Osteoblast (primary cell): ENCODE measurements around the gene SKA1. TPM values are rescaled to one million over a fixed set of nuclear protein-coding genes. Genes with fewer than 3 reads are reported as not detected.
A peak's percentile ranks its signal among the peaks of the same experiment; 100 is the strongest.

ENCODE experiments used
- DNase-seq: peaks from one replicate; pipeline ENCODE4 v3.0.0; 2011; ENCODE audit warnings: low spot score, mixed read lengths; ENCODE audit not compliant: insufficient read length; ENCODE audit errors: missing footprints
- H2AFZ ChIP-seq: 2 replicates; pipeline ENCODE4 v1.6.0; 2011; ENCODE audit warnings: mild to moderate bottlenecking, low read length
- H3K27ac ChIP-seq: 2 replicates; pipeline ENCODE4 v1.5.1; 2011; ENCODE audit warnings: mild to moderate bottlenecking, low read depth, low read length, moderate library complexity
- H3K27me3 ChIP-seq: 2 replicates; pipeline ENCODE4 v1.6.0; 2012; ENCODE audit warnings: mild to moderate bottlenecking, control low read depth, inconsistent platforms, low read length, moderate library complexity; ENCODE audit not compliant: insufficient read depth
- H3K36me3 ChIP-seq: 2 replicates; pipeline ENCODE4 v1.5.1; 2011; ENCODE audit warnings: mild to moderate bottlenecking, low read length, control low read depth, moderate library complexity; ENCODE audit not compliant: insufficient read depth
- H3K4me1 ChIP-seq: 2 replicates; pipeline ENCODE4 v1.5.1; 2011; ENCODE audit warnings: mild to moderate bottlenecking, low read length, control low read depth, moderate library complexity; ENCODE audit not compliant: insufficient read depth
- H3K4me2 ChIP-seq: 2 replicates; pipeline ENCODE4 v1.6.0; 2011; ENCODE audit warnings: mild to moderate bottlenecking, low read length; ENCODE audit not compliant: insufficient read depth
- H3K4me3 ChIP-seq: fragments of 200-600 bp; sonication (generic); 3 replicates; pipeline ENCODE4 v1.5.1; 2012; ENCODE audit warnings: mild to moderate bottlenecking, low read length, inconsistent platforms; ENCODE audit not compliant: insufficient read depth
- H3K79me2 ChIP-seq: 2 replicates; pipeline ENCODE4 v1.6.0; 2012; ENCODE audit warnings: mild to moderate bottlenecking, low read length, control low read depth, inconsistent platforms; ENCODE audit not compliant: insufficient read depth
- H3K9me3 ChIP-seq: 2 replicates; pipeline ENCODE4 v1.5.1; 2011; ENCODE audit warnings: low read depth, low read length, control low read depth
- H4K20me1 ChIP-seq: 2 replicates; pipeline ENCODE4 v1.6.0; 2012; ENCODE audit warnings: mild to moderate bottlenecking, low read length, control low read depth; ENCODE audit not compliant: insufficient read depth
- total RNA-seq: library from RNA; depleted of rRNA; stranded (reverse); fragments of >200 nt; gene quantifications from 2 replicates; pipeline ENCODE4 v1.2.3, GENCODE V29; 2012
- TF ChIP-seq, protein P1 (sequence below): IDR thresholded peaks from 2 replicates; pipeline ENCODE4 v1.5.1; 2011; ENCODE audit warnings: mild to moderate bottlenecking, low read depth, low read length, moderate library complexity; ENCODE audit errors: extremely low read depth

The SKA1 gene
- total RNA-seq, 1 donor: 1.8 TPM

DNA sequence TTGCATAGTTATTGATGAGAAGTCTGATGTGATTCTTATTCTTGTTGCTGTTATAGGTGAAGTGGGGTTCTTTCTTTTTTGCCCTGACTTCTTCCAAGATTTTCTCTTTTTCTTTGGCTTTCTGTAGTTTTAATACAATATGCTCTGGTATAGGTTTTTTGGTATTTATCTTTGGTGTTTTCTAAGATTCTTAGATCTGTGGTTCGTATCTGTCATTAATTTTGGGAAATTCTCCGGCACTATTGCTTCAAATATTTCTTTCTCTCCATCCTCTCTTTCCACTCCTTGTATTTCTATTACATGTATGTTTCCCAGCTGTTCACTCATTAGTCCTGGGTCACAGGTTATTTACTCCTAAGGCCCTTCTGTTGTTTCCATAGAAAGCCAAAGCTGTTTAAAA, 43.8 kb downstream of the SKA1 start:
- H3K36me3 ChIP-seq: no peaks in the 10 kb centered on the region
- no peaks in the 10 kb centered on the region for H4K20me1 ChIP-seq
- TF ChIP-seq, protein P1, sequence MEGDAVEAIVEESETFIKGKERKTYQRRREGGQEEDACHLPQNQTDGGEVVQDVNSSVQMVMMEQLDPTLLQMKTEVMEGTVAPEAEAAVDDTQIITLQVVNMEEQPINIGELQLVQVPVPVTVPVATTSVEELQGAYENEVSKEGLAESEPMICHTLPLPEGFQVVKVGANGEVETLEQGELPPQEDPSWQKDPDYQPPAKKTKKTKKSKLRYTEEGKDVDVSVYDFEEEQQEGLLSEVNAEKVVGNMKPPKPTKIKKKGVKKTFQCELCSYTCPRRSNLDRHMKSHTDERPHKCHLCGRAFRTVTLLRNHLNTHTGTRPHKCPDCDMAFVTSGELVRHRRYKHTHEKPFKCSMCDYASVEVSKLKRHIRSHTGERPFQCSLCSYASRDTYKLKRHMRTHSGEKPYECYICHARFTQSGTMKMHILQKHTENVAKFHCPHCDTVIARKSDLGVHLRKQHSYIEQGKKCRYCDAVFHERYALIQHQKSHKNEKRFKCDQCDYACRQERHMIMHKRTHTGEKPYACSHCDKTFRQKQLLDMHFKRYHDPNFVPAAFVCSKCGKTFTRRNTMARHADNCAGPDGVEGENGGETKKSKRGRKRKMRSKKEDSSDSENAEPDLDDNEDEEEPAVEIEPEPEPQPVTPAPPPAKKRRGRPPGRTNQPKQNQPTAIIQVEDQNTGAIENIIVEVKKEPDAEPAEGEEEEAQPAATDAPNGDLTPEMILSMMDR: no peak
- no peak overlapping the region for H3K27ac ChIP-seq
- H3K4me1 ChIP-seq: no peaks in the 10 kb centered on the region
- no peaks in the 10 kb centered on the region for H3K9me3 ChIP-seq
- no peak for DNase-seq
- H3K79me2 ChIP-seq: no peaks in the 10 kb centered on the region
- no peak overlapping the region for H3K4me3 ChIP-seq
- no peaks in the 10 kb centered on the region for H3K27me3 ChIP-seq
- H3K4me2 ChIP-seq: no peak overlapping the region
- no peak overlapping the region for H2AFZ ChIP-seq

GRCh38 chr18:50422286-50422898, 47.5 kb downstream of the SKA1 start:
- Histone ChIP-seq H3K27me3 (no peaks in the 10 kb centered on the region), H4K20me1 (no peaks in the 10 kb centered on the region), H3K4me2 (no peak overlapping the region), H3K9me3 (no peaks in the 10 kb centered on the region), H3K36me3 (no peaks in the 10 kb centered on the region), H2AFZ (no peak overlapping the region), H3K27ac (no peak overlapping the region), H3K79me2 (no peaks in the 10 kb centered on the region), H3K4me3 (no peak overlapping the region), H3K4me1 (no peaks in the 10 kb centered on the region)
- TF ChIP-seq, protein P1: no peak
- DNase-seq: peak; percentile 65

GRCh38 chr18:50424877-50425690, 50.2 kb downstream of the SKA1 start:
- Histone ChIP-seq H3K4me3 (no peak overlapping the region), H3K4me1 (no peaks in the 10 kb centered on the region), H3K27me3 (no peaks in the 10 kb centered on the region), H4K20me1 (no peaks in the 10 kb centered on the region), H3K79me2 (no peaks in the 10 kb centered on the region), H3K4me2 (no peak overlapping the region), H3K9me3 (no peaks in the 10 kb centered on the region), H3K36me3 (no peaks in the 10 kb centered on the region), H3K27ac (no peak overlapping the region), H2AFZ (no peak overlapping the region)
- DNase-seq: no peak
- TF ChIP-seq, protein P1: no peak

DNA sequence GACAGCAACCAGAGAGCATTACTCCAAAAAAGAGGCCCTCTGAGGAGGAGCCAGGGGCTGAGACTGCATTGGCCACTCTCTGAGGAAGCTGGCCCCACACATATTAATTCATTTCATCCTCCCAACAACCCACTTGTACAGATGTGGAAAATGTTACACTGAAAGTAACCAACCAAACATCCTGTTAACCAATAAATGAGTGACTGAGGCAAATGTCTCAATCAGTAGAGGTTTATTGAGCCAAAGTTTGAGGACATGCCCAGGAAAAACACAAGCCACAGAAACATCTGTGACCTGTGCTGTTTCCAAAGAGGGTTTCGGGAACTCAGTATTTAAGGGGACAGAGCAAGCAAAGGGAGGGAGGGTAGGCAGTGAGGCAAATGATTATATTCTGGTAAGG, 53.0 kb downstream of the SKA1 start:
- no peak for DNase-seq
- H3K27ac ChIP-seq: no peak overlapping the region
- H4K20me1 ChIP-seq: no peaks in the 10 kb centered on the region

More for the DNA sequence above, 53.0 kb downstream of the SKA1 start:
- TF ChIP-seq, protein P1: no peak
- H3K79me2 ChIP-seq: no peaks in the 10 kb centered on the region
- no peaks in the 10 kb centered on the region for H3K4me1 ChIP-seq
- H3K36me3 ChIP-seq: no peaks in the 10 kb centered on the region
- H3K4me2 ChIP-seq: no peak overlapping the region
- H3K4me3 ChIP-seq: no peak overlapping the region
- no peaks in the 10 kb centered on the region for H3K27me3 ChIP-seq
- H3K9me3 ChIP-seq: no peaks in the 10 kb centered on the region
- H2AFZ ChIP-seq: no peak overlapping the region
